Skeletal muscle tissue (tissue), 4 donors: ENCODE measurements around the gene SLC1A4. TPM values are rescaled to one million over a fixed set of nuclear protein-coding genes. Genes with fewer than 3 reads are reported as not detected.
"Not testable (repeated sequence)": the region's sequence is repeated elsewhere in the genome, so short reads cannot be mapped to it uniquely, and the experiment has no call there.

Experiments
- H3K27ac ChIP-seq: one replicate; pipeline ENCODE4 v1.7.0; 2013; ENCODE audit warnings: mild to moderate bottlenecking, low read depth, low read length, inconsistent platforms
- H3K27me3 ChIP-seq, 3 donors: one replicate each; pipeline ENCODE4 v1.7.0; 2013; ENCODE audit warnings: low read length in 3 of 3; ENCODE audit not compliant: control insufficient read depth in 3 of 3, insufficient read depth in 3 of 3
- H3K36me3 ChIP-seq, 3 donors: one replicate each; pipeline ENCODE4 v1.7.0; 2013; ENCODE audit warnings: low read length in 3 of 3; ENCODE audit not compliant: control insufficient read depth in 3 of 3, insufficient read depth in 3 of 3
- H3K4me1 ChIP-seq, 3 donors: one replicate each; pipeline ENCODE4 v1.7.0; 2013; ENCODE audit warnings: low read length in 3 of 3, mild to moderate bottlenecking in 3 of 3; ENCODE audit not compliant: control insufficient read depth in 3 of 3, insufficient read depth in 3 of 3
- H3K4me3 ChIP-seq, 3 donors: one replicate each; pipeline ENCODE4 v1.7.0; 2013; ENCODE audit warnings: low read length in 3 of 3
- H3K9ac ChIP-seq, 3 donors: one replicate each; pipeline ENCODE4 v1.7.0; 2013; ENCODE audit warnings: low read length in 3 of 3, mild to moderate bottlenecking in 3 of 3, moderate library complexity in 2 of 3, low read depth in 1 of 3
- H3K9me3 ChIP-seq, 3 donors: one replicate each; pipeline ENCODE4 v1.7.0; 2013; ENCODE audit warnings: low read length in 3 of 3; ENCODE audit not compliant: control insufficient read depth in 3 of 3
- total RNA-seq: library from RNA; depleted of rRNA; stranded (reverse); fragments of >200 nt; gene quantifications from one replicate; pipeline ENCODE4 v1.2.3, GENCODE V29; 2014
- donor health status: Osteomylitis.

SLC1A4 gene
- total RNA-seq, 1 donor from 2014 or later = 10.4 TPM

DNA sequence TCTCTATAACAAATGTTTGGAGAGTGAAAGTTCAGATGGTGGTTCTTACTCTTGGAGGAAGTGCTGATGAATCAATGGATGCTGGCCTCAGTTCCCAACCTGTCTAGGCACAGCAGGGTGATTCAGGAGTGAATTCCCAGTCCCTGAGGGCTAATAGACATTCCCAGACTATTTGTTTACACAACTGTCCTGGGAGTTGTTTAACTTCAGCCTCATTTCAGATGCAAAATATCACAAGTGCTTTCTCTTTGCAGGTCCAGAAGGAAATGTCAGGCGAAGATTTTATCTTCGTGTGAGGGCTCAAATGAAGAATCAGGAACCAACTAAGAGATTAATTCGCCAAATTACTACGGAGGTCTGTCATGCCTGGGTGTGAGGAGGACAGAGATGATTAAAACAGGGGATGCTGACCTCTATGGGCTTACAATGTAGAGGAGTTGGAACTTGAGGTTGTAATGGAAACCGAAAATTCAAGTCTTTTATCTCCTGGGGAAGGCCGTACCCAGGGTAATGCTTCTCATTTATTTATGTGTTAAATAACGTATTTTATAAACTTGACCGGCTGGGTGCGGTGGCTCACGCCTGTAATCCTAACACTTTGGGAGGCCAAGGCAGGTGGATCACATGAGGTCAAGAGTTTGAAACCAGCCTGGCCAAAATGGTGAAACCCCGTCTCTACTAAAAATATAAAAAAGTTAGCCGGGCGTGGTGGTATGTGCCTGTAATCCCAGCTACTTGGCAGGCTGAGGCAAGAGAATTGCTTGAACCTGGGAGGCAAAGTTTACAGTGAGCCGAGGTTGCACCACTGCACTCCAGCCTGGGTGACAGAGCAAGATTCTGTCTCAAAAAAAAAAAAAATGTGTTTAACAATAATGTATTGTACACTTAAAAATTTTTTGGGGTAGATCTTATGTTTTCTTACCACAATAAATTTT is 38.7 kb upstream of the SLC1A4 start:
- Histone ChIP-seq H3K36me3 (no peaks in the 10 kb centered on the region), H3K4me1 (peaks cover 8 to 23% (median 13%) of the 10 kb centered on the region in 3 donors), H3K27ac (no peak overlapping the region), H3K27me3 (no peaks in the 10 kb centered on the region), H3K9ac (no peak overlapping the region), H3K9me3 (no peaks in the 10 kb centered on the region), H3K4me3 (no peak overlapping the region)

DNA sequence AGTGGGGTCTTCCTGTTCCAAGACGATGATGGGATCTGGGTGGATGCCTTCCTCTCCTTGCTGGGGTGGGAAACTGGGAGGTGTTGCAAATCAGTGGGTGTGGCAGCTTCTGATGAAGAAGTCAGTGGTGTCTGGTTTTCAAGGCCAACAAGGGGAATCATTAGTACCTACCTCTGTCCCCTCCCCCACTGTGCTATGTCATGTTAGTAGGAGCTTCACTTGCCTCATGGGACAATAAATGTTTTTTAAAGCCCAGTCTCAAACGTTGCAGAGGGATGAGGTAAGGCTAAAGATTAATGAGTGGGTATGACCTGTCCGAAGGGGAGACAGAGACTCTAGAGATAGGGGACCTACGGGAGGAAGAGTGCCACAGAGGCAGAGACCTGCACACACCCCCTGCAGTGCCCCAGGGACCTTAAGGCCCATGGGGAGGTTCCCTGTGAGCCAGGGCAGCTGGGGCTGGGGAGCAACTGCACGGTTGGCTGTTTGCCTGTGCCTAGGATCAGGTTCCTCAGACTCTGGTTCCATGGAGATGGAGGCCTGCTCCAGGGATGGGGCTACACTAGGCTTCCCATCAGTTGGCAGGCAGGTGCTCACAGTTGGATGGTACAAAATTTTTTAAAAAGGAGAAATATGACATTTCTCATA is 37.8 kb upstream of the SLC1A4 start:
- Histone ChIP-seq H3K4me1 (peaks cover 8 to 19% (median 11%) of the 10 kb centered on the region in 3 donors), H3K9ac (peak overlapping the region in 1 of 3 donors; percentile 52), H3K36me3 (no peaks in the 10 kb centered on the region), H3K9me3 (no peaks in the 10 kb centered on the region), H3K27me3 (no peaks in the 10 kb centered on the region), H3K27ac (no peak overlapping the region), H3K4me3 (no peak overlapping the region)

GRCh38 chr2:64952096-64952495 is 37.1 kb upstream of the SLC1A4 start:
- H3K27ac ChIP-seq = no peak overlapping the region
- H3K9me3 ChIP-seq = no peaks in the 10 kb centered on the region
- H3K9ac ChIP-seq = no peak overlapping the region
- H3K27me3 ChIP-seq = no peaks in the 10 kb centered on the region
- H3K4me1 ChIP-seq = peaks cover 10 to 16% (median 12%) of the 10 kb centered on the region in 3 donors
- H3K36me3 ChIP-seq = no peaks in the 10 kb centered on the region
- no peak overlapping the region for H3K4me3 ChIP-seq

GRCh38 chr2:64952511-64953482 is 36.4 kb upstream of the SLC1A4 start:
- peaks cover 13 to 17% (median 16%) of the 10 kb centered on the region in 3 donors for H3K4me1 ChIP-seq
- H3K36me3 ChIP-seq = no peaks in the 10 kb centered on the region
- no peak overlapping the region for H3K4me3 ChIP-seq
- H3K9me3 ChIP-seq = no peaks in the 10 kb centered on the region
- no peak overlapping the region for H3K9ac ChIP-seq
- no peak overlapping the region for H3K27ac ChIP-seq
- no peaks in the 10 kb centered on the region for H3K27me3 ChIP-seq

DNA sequence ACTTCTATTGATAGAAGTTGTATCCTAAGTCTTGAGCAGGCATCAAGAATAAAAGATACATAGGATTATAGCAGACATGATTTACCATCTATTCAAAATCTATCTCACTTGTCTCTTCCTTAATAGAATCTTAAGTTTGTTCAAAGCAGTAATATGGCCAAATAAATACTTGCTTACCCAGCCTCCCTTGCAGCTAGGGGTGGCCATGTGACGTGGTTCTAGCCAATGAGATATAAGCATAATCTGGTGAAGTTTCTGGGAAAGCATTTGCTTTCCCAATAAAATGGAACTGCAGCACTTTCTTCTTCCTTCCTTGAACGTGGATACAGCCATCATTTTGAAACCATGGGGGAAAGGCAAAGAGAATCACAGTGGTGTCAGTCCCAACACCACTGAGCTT is 33.7 kb upstream of the SLC1A4 start:
- no peak overlapping the region for H3K27ac ChIP-seq
- H3K27me3 ChIP-seq = no peaks in the 10 kb centered on the region
- H3K4me1 ChIP-seq = peaks cover 15 to 19% (median 16%) of the 10 kb centered on the region in 3 donors

DNA sequence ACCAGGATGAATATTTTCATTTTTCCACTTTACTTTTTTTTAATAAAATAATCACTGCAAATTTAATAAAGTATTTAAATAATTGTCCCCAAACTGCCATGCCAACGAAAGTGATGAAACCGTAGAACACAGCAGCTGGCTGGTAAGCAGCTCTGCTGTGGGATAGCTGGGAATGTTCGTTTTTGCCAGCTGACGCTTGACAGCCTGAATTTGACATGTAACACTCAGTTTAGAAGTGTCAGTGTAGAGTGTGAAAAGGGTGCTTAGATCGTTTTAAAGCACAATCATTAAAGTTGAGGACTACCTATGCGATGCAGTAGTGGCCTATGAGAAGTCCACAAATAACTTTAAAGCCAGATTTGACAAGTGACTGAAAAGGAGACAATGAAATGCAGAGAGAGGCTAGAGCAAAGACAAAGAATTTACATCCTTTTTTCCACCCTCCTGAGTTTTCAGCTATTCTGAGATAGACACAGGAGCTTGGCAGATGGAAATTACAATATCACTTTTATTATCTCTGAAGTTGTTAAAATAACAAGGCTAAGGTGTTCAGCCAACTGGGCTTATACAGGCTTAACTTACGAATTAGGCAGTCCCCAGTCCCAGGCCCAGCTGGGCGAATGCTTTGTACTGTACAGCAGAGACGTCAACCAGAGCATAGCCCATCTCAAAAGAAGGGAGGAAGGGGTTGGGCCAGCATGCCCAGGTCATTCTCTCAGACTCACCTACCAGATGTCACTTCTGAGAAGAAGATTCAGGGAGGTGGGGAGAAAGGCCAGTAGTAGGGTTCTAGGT is 31.9 kb upstream of the SLC1A4 start:
- peak overlapping the region in 2 of 3 donors; percentile 25 to 33 for H3K9ac ChIP-seq
- H3K4me1 ChIP-seq = peaks cover 9 to 10% (median 10%) of the 10 kb centered on the region in 3 donors
- H3K27ac ChIP-seq = no peak overlapping the region
- no peaks in the 10 kb centered on the region for H3K36me3 ChIP-seq
- H3K9me3 ChIP-seq = no peaks in the 10 kb centered on the region
- H3K4me3 ChIP-seq = no peak overlapping the region
- H3K27me3 ChIP-seq = no peaks in the 10 kb centered on the region

More for the DNA sequence above, 33.7 kb upstream of the SLC1A4 start:
- Histone ChIP-seq H3K36me3 (no peaks in the 10 kb centered on the region), H3K9ac (no peak overlapping the region), H3K9me3 (no peaks in the 10 kb centered on the region), H3K4me3 (no peak overlapping the region)

GRCh38 chr2:64958556-64958955 is 30.6 kb upstream of the SLC1A4 start:
- Histone ChIP-seq H3K4me3 (no peak overlapping the region), H3K36me3 (no peaks in the 10 kb centered on the region), H3K27me3 (no peaks in the 10 kb centered on the region), H3K27ac (no peak overlapping the region), H3K9ac (no peak overlapping the region), H3K9me3 (no peaks in the 10 kb centered on the region), H3K4me1 (peaks cover 9 to 13% (median 10%) of the 10 kb centered on the region in 3 donors)

- H3K4me1 ChIP-seq = peaks cover 9 to 15% (median 10%) of the 10 kb centered on the region in 3 donors
Observed at GRCh38 chr2:64960819-64961218, 28.4 kb upstream of the SLC1A4 start.

DNA sequence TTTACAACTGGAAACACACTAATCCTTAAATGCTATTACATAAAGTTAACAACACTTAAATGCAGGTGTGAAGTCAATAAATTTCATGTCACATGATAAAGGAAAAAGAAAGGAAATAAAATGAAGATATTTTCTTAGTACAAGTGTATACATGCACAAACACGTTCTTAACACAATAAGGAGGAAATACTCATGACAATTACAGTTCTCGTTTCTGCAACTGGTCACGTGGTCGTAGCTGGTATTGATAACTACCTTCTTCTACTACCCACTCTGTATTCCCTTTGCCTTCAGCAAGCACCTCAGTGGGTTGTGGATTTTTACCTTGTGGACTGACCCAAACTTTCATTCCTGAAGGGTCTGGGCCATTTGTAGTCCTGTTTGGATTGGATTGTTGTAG is 26.1 kb upstream of the SLC1A4 start:
- H3K27ac ChIP-seq, H3K4me3 ChIP-seq, H3K9ac ChIP-seq, H3K27me3 ChIP-seq, H3K9me3 ChIP-seq, H3K36me3 ChIP-seq, H3K4me1 ChIP-seq: not testable (repeated sequence)

More at GRCh38 chr2:64960819-64961218, 28.4 kb upstream of the SLC1A4 start:
- H3K9me3 ChIP-seq = no peaks in the 10 kb centered on the region
- no peaks in the 10 kb centered on the region for H3K36me3 ChIP-seq
- no peak overlapping the region for H3K9ac ChIP-seq
- no peak overlapping the region for H3K27ac ChIP-seq
- H3K4me3 ChIP-seq = no peak overlapping the region
- no peaks in the 10 kb centered on the region for H3K27me3 ChIP-seq
